HG03103 (cell line): ENCODE results near the gene DNAH14.

Source experiments
- ATAC-seq: cut with Tn5 transposase; IDR thresholded peaks from one replicate; pipeline ENCODE4 v1.9.1; 2021; ENCODE audit warnings: low read depth; ENCODE audit not compliant: unreplicated experiment

The DNAH14 gene

DNA sequence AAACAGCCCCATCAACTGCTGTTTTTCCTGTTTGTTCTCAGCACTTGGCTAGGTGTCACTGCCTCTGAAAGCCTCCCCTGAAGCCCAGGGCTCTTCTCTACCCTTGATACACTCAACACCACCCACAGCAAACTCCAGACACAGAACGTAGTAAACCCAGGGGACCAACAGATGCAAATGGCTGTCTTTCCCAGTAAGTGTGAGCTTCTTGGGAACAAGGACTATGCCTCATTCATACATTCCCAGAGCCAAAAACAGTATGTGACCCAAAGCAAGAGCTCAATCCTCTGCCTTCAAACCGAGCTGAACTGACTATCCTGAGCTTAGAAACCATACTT is 494.0 kb downstream of the DNAH14 start:
- no peak for ATAC-seq

DNA sequence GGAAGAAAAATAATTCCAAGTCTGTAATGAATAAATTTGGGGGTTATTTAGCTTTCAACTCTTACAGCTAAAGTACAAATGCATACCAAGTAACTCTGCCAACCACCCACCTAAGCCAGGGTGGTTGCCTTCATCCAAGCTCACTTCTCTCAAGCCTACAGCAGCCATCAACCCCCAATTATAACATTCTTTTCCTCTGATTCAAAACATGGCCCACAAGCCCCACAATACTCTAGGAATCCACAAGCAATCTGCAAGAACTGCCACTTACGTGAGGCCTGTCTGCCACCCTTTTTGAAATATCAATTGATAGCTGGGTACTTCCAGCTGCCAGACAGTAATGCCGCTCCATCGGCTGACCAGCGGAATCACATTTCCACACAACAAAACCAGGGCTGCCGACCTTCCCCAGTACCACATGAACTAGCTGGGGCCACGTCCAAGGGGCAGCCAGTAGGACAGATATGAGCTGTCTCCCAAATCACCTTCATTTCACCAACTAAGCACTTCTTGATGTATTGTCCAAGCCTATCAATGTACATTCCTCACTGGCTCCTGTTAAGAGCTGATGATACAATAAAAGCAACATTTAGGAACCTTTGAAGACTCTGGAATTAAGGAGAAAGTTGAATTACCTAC is 495.2 kb downstream of the DNAH14 start:
- ATAC-seq, result no peak

DNA sequence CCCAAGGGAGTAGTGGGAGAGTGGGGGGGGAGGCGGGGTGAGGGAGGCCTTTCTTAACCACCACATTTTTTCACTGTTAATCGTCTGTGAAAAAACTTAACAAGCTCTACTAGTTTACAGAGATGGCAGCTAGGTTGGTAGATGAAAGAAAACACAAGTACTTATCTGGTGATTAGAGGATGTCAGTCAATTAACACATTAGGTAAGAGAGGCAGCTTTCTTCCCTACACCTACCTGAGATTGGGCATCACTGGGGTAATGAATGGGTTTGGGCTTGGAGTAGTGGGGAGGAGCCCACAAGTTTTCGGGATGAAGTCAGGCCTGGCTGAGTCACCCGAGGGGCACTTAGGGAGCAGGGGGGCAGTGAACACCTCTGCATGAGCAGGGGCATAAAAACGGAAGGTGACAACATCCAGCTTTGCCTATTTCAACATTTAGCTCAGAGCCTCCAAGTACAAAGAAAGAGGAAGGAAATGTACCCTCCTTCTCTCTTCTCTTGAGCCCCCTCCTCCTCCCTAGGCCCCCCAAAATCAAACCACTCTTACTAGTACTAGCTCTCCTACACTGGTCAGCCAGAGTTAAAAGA is 495.8 kb downstream of the DNAH14 start:
- no peak for ATAC-seq

DNA sequence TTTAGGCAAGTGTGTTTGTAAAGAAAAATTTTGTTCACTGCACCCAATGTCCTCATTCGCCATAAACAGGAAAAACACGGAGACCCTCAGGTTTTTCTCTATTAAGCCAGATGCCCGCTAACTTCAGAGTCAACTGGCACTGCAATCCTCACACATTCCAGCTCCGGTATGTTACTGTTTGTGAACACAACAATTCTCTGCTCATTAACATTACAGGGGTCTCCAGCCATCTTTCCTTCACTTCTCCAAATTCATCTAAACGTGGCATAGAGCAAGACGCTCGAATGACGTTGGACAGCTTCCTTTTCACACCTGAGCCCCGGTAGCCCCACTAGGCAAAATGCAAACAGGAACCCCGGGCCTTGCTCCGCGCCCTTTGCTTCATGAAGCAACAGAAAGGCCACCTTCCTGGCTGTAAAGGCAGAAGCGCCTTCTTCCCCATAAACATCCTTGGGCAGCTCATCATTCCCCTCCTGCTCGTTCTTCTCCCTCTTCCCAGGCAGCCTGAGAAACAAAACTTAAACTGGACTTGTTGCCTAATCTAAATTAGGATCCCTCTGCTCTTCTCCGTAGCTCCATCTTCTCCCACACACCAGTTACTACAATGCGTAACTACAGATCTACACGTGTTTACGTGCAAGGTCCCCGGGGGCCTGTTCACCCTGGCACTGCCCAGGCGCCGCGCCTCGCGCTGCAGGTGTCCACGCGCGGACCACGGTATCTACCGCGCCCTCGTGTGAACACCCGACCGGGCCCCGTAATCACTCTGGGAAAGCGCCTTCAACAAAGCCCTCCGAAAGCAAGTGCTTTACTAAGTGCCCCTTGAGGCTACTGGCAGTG is 497.1 kb downstream of the DNAH14 start:
- ATAC-seq, result no peak

DNA sequence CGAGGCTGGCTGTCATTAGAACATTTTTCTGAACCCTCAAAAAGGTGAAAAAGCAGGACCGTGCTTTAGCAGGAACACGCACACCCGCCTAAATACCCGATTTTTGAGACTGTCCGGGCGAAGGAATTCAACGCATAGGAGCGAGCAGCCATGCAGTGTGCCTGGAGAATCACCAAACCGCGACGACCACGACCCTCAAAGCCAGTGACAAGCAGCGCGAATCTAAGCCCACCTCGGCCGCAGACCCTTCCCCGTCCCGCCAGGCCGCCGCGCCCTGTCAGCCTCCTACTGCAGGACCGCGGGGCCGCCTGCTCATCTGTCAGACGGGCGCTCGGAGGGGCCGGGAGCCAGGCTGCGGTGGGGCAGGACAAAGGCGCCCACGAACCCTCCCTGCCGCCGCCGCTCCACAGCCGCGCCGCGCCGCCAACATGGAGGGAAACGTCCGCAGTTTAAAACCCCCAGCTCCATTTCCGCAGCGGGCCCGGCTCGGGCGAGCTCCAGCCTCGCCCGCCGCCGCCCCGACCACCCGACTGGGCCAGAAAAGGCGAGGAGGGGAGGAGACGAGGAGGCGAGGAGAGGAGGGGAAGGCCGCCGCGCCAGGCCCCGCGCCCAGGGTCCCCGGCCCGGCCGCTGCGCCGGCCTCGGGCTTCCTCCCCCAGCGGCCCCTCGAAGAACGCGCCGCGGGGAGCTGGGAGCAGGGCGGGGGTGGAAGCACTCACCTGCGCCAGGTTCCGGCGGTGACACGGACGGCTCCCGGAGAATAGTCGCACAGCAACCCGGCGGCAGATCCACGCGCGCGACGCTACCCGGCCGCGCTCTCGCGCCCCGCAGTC is 498.0 kb downstream of the DNAH14 start, which contains the start of gene LBR:
LBR (minus strand) TSS at position 804 of the 833 bp plus-strand sequence. CDS start 3,963 bp downstream, outside the sequence.
- ATAC-seq, result peak; percentile 21

DNA sequence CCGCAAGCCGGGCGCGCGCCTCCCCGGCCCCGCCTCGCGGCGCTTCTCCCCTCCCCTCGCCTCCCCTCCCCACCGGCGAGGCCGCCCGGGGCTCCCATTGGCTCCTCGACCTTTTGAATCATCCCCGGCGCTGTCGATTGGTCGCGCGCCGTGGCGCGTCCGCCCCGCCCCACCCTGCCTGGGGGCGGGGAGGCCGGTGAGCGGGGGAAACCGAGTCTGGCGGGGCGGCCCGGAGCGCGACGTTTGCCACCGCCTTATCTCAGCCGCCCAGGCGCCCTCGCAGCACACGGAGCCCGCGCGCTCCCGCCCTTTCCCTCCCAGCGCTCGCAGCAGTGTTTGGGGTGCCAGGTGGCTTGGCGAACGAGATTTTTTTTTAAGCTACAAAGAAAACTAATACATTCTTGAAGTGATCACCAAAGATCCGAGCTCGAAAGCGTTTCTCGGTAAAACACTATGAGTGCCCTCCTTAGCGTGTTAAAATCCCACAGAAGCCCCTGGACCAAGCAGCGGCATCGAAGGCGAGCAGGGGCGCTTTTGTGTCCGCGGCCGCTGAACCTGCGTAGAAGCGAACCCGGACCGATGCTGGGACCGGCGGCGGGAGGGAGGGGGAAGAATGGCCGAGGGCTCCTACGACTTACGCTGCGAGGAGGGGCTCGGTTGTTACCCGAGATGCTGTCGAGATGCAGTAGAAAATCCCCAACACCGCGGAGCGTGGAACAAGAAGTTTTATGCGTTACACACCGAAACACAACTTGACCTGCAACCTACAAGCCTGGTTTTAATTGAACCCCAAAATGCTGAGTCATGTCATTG is 498.8 kb downstream of the DNAH14 start:
- ATAC-seq, result peak; percentile 86

DNA sequence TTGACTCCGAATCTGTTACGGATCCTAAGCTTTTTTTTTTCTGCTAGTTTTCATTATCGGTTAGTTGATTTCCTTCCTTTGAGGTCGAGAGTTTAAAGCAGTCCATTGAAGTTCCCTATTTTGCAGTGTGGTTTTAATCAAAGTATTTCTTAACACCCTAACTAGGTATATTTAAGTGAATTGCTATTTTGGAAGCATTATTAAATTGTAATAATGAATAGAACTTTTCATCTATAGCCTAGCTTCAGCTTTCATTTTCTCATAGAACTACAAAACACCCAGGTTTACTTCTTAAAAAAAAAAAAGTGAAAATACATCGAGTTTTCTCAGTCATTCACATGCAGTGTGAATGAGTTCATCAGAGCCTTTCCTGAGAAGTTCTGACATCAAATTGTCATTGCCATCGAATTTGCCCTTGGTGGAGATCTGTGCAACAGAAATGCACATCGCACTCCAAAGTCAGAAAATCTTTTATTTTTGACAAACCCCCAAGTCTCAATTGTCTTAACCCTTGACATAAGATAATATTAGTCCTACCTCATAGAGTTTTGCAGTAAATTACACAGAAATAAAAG is 499.5 kb downstream of the DNAH14 start:
- no peak for ATAC-seq

DNA sequence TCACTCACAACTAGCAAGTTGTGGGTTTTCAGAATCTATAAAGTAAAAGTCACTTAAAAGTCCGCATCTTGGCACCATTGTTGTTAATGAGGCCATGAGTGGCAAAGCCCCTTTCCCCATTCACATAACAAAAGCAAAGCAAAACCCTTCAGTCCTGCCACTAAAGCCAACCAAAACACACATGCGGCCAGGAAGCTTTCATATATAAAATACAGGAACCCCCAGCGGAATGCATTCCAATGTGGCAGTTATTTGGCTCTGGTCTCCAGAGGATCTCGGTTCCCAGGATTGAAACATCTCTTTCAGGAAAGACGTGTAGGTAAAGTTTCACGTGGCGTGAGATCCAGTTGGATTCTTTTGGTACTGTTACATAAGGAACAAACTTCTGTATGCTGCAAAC is 500.8 kb downstream of the DNAH14 start:
- ATAC-seq, result no peak

DNA sequence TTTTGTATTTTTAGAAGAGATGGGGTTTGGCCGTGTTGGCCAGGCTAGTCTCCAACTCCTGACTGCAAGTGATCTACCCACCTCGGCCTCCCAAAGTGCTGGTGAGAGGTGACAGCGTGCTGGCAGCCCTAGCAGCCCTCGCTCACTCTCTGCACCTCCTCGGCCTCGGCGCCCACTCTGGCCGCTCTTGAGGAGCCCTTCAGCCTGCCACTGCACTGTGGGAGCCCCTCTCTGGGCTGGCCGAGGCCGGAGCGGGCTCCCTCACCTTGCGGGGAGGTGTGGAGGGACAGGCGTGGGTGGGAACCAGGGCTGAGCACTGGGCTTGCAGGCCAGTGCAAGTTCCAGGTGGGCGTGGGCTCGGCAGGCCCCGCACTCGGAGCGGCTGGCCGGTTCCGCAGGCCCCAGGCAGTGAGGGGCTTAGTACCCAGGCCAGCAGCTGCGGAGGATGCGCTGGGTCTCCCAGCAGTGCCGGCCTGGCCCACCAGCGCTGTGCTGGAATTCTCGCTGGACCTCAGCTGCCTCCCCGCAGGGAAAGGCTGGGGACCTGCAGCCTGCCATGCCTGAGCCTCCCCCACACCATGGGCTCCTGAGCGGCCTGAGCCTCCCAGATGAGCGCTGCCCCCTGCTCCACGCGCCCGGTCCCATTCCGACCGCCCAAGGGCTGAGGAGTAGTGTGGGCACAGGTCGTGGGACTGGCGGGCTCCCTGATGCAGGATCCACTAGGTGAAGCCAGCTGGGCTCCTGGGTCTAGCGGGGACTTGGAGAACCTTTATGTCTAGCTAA is 501.8 kb downstream of the DNAH14 start:
- ATAC-seq, result no peak

DNA sequence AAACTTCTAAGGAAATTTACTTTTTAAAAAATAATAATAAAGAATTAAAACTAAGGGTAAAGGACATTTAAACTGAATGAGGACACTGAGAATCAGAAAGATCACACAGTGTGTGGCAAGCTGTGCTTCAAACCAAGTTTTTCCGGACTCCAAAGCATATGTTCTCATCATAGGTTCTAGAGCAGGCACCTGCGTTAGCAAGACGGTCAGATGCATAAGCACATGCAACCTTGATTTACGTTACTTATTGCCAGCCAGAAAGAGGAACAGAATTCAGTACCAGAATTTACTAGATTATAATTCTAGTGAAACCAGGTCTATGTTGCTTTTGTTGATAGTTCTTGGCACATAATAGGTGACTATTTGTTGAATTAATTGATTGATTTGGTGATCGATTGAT is 504.6 kb downstream of the DNAH14 start:
- ATAC-seq, result no peak

DNA sequence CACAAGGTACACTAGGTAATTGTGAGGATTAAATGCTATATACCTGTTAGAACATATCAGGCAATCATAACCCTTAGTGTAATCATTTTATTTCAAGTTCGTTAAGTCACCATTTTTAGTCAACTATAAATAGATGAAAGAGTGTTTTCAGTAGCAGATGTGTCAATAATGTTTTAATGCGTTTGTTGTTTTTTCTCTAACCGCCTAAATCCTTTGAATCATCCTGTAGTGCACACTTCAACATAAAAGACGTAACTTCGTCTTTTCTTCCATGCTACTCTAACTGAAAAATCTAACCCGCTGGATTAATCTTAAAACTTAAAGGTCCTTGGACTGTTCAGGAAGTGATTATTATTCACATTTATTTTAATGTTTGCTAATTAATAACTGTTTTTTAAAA is 505.6 kb downstream of the DNAH14 start:
- ATAC-seq, result no peak

DNA sequence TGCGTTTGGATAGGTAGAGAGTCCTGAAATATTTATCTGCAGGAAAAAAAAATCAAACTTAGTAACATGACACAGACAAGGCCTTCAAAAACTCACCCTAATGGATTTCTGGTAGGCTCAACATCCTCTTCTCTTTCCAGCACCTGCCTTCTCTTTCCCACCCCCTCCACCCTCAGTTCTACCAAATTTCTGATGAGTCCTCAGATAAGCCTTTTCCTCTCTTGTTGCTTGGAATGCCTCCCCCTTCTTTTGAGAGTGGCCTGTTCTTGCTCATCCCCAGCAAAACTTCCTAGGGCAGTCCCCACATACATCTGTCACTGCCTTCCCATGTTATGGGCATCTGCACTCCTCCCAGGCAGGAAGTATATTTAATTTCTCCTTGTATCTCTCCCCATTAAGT is 506.0 kb downstream of the DNAH14 start:
- no peak for ATAC-seq

DNA sequence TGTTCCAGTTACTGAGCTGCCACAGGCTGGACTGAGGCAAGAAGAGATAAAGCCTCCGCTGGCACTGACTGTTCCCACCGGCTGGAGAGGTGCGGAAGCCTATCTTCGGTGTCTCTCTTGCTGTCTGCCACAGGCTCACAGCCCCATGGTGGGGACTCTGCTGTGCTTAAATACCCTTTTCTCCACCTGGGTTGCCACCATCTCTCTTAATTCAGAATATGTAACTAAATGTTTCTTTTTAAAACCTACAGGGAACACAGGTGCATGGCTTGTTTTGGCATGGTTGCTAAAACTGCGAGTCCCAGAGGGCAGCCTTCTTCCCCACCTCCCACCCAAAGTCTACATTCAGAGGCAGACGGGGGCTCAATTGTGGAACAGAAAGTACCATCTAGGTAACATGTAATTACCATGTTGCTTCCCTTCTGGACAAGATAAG is 506.5 kb downstream of the DNAH14 start:
- no peak for ATAC-seq

DNA sequence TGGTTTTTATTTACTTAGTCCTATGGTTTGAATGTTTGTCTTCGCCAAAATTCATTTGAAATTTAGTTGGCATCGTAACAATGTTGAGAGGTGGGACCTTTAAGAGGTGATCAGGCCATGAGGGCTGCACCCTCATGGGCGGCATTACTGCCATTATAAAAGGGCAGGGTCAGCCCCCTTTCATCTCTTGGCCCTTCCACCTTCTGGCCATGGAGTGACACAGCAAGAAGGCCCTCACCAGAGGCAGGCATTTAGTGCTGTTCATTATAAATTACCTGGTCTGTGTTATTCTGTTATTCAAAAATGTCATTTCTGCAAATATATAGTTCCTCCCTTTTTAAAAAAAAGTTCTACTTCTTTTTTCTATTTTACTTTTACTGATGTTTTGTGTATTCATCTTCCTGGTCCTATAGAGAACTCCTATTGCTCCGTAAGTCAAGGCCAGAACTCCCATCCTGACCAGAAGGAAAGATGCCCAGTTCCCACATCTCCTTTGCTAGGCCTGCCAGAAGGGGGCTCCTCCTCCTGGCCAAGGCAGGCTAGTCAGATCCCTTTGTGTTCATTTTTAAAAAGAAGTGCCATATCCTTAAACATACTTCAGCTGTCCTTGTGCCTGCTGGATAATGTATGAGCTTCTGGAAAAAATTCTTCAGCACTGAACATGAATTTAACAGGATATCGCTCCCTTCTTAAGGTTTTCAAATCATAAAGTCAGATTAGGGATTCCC is 508.4 kb downstream of the DNAH14 start:
- ATAC-seq, result no peak

DNA sequence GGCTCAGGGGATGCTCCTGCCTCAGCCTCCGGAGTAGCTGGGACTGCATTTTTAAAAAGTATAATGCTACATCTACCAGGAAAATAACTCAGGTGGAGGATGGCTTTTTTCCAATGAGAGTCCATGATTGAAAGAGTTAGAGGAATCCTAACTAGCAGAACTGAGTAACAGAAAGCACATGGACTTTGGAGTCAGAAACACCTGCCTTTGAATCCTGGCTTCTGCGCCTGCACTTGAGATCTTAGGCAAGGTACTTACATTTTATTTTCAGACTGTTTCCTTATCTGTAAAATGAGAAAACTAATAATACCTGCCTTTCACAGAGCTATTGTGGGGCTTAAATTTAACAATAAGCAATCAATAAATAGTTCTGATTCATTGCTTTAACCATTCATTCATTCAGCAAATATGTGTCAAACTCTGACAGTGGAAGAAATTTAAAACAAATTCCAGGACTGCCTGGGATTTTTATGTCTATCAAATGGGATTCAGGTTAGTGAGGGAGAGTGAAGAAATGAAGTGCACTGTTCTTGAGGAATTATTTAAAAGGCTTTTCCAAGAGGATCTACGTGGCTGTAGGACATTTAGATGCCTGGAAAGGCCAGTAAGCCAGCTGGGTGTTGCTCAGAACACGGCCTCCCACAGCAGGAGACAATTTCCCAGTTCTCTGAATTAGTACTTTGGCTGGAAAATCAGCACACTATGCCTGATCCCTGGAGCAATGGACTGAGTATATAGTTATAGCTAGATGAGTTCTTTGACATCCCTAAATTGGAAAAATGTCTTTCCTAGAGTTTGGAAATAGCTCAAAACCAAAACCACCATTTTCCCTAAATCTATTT is 511.1 kb downstream of the DNAH14 start:
- ATAC-seq, result no peak

DNA sequence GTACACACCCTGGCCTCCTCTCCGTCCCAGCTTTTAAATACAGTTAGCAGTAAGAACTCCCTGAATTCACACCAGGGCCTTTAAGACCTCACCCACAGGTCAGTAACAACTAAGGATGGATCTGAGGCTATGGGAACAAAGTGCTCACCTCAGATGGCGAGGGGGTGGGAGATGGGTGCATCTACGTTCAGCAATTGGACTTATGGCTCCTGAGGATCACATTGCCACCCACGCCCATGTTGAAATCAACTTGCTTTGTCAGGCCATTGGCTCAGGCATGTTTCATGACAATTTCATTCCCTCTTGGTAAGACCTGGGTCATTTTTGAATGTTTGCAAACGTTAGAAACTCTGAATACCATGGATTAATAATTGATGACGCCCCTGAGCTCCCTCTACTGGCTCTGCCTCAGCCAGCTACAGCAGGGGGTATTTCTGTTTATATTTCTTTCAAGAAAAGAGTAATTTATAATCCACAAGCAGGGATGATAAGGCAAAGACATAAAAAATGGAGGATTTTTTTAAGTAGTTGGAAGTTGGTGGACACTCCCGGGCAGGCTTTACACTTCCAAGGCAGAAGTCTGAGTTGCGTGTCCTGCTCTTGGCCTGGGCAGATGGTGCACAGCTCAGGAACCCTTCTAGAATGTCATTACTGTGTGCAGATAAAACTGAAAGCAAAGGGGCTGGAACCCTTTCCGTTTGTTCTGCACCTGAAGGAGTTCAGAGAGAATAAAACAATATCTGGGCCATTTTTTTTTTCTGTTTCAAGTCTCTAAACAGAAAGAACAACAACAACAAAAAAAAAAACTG is 512.0 kb downstream of the DNAH14 start:
- peak; percentile 36 for ATAC-seq

DNA sequence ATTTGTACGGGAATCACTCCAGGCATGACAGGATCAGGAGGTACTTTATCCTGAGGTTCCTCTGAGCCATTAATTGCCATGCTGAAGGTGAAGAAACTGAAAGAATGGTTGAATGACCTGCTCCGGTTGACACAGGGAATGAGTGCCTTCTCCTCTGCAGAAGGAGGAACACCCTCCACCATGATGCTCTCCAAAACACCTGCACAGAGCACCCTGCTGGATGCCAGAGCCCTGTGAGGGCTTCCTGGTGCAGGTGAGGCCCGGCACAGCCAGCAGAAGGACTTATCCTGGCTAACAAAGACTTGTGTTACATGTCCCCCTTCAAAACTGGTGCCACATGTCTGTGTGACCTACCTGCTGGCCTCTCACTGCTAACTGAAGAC is 512.6 kb downstream of the DNAH14 start:
- no peak for ATAC-seq
